NCI-H187 (cell line): ENCODE data around the gene PPP1R3F.
"Not testable (repeated sequence)": the region's sequence is repeated elsewhere in the genome, so short reads cannot be mapped to it uniquely, and the experiment has no call there.

Source experiments
- DNase-seq, 2 experiments: peaks; one replicate each; lab custom pipeline; 2025; lab: John Stamatoyannopoulos, UW

Gene PPP1R3F

GRCh38 chrX:49273181-49273727, 3.7 kb downstream of the PPP1R3F start:
- no peak for DNase-seq

- DNase-seq = no peak
Measured at GRCh38 chrX:49276207-49276606, 6.6 kb downstream of the PPP1R3F start.

GRCh38 chrX:49276671-49277534, 7.3 kb downstream of the PPP1R3F start:
- DNase-seq = no peak

DNA sequence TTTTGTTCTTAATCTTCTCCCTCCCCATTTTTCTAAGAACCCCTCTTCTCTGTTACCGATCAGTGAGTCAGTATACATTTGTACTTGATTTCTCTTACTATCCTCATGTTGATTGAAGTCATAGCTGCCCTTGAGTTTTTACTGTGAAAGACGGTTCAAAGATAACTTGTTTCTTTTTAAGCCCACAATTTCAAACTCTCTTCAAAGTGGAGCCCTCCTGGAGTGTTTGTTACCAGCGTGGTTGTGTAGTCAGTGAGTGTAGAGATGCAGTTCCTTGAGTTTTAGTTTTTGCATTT, 7.9 kb downstream of the PPP1R3F start:
- DNase-seq = no peak

- no peak for DNase-seq
Measured at GRCh38 chrX:49278081-49278480, 8.5 kb downstream of the PPP1R3F start.

GRCh38 chrX:49282647-49283011, 13.0 kb downstream of the PPP1R3F start:
- no peak for DNase-seq

GRCh38 chrX:49284212-49284611, 14.6 kb downstream of the PPP1R3F start:
- no peak for DNase-seq

DNA sequence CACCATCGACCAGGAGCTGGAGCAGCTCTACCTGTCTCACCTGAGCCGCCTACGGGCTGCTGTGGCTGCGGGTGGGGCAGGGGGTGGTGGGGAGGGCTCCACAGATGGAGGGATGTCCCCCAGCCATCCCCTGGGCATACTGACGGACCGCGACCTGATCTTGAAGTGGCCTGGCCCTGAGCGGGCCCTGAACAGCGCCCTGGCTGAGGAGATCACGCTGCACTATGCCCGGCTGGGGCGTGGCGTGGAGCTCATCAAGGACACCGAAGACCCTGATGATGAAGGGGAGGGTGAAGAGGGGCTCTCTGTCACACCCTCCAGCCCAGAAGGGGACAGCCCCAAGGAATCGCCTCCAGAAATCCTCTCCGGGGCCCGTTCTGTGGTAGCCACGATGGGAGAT, 16.5 kb downstream of the PPP1R3F start:
- DNase-seq = no peak

DNA sequence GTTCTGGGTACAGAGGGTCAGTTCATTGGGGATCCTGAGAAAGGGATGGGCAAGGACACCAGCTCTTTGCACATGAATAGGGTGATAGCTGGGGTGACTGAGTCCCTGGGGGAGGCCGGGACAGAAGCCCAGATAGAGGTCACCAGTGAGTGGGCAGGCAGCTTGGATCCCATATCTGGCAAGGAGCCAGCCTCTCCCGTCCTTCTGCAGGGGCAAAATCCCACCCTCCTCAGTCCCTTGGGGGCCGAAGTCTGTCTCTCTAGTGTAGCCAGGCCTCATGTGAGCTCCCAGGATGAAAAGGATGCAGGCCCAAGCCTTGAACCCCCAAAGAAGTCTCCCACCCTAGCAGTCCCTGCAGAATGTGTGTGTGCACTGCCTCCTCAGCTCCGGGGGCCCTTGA, 17.0 kb downstream of the PPP1R3F start:
- DNase-seq = no peak

DNA sequence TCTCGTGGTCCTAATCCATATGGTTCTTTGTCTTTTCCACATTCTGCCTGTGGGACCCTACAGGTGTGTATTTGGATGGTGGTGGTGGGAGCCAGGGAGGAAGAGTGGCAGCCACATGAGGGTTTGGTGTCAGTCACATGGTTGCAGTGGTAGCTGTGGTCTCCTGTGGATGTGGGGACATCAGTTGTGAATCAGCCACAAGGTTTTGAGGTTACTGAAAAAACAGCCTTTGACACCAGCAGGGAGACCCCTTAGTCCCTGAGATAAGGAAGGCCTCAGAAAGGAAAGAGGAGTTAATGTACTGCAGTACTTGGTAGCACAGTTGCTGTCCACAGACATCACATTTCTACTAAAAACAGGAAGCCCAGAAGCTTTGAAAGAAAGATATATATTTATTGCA, 18.1 kb downstream of the PPP1R3F start:
- no peak for DNase-seq

DNA sequence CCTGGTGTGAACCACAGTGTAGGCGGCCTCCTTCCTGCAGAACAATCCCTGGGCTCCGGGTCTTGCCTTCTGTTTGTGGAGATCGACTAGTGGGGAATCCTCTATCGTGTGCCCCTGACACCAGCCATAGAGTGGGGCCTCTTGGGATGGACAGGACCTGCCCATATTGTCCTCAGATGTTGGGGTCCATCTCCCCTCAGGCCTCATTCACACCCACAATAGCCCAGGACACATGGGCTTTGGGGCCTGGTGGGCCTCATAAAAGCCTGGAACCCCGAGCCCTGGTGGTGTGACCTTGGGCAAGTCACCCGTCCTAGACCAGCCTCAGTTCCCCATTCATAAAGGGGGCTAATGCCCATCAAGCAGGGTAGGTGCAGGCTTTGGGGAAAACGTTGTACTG, 20.6 kb downstream of the PPP1R3F start:
- DNase-seq = no peak

DNA sequence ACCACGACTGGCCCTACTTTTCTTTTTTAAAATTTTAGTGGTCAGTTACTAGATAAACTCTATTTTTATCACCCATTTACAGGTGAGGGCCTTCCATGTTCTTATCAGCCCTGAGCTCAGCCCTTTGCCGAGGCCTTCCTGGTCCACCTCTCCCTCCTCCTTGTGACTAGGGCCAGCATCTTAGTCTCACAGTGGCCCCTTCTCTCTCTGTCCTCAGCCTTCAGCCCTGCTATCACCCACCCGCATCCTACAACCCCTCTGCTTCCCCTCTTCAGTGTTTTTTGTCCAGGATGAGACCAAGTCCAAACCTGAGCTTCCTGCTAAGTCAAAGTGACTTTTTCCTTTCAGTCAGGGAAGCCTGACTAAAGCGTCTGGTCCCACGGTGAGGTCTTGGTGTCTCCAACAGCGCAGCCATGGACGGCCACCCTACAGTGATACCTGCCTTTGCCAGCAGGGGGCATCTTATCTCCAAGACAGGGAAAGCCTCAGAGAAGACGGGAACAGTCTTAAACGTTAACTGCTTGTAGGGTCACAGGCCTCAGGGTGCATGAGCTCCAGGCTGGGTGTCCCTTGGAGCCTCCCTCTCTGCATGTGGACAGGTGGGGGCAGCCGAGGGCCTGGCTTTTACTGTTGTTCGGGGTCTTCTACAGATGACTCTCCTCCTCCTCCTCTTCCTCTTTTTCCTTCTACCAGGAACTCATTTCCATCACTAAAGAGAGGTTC, 22.2 kb downstream of the PPP1R3F start:
- DNase-seq = no peak

- DNase-seq = no peak
Measured at GRCh38 chrX:49292400-49293362, 23.1 kb downstream of the PPP1R3F start.

GRCh38 chrX:49299293-49299692, 29.7 kb downstream of the PPP1R3F start:
- DNase-seq = not testable (repeated sequence)

GRCh38 chrX:49300703-49301102, 31.1 kb downstream of the PPP1R3F start:
- DNase-seq = no peak

DNA sequence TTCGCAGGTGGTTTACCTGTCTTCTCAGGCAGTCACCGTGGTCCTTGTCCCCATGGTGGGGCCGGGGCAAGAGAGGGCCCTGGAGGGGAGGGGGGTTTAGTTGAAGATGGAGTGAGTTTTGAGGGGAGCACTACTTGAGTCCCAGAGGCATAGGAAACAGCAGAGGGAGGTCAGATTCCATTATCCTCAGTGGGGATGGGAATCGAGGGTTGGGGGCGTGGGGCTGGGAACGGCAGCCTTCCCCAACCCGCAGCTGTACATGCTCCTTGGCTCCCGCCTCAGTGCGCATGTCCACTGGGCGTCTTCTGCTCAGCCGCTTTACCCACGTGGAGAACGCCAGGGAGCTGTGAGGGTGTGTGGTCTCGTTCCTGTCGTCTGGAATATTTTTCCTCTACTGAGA, 33.8 kb downstream of the PPP1R3F start, which contains the start of gene GAGE10:
Gene GAGE10 (plus strand): TSS at position 301 of the 400 bp plus-strand sequence. CDS start 1,214 bp downstream, outside the sequence.
- no peak for DNase-seq

DNA sequence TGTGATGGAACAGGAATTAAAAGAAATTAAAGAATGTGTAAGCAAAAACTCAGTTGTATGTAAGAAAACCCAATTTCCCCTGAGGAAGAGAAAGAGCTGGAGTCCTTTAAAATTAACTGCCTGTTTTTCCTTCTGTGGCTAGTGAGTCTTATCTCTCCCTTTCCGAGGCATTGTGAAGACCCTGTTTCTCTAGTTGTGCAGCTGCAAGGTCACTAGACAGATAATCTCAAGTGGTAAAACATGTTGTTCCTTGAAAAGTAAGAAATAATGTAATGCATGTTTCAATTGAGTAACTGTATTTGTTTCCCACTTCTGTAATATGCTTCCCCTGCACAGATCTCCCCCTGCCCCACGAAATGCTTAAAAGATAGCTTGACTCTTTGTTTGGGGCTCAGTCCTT, 38.2 kb downstream of the PPP1R3F start:
- DNase-seq = not testable (repeated sequence)

GRCh38 chrX:49308604-49309269, 39.1 kb downstream of the PPP1R3F start:
- no peak for DNase-seq

DNA sequence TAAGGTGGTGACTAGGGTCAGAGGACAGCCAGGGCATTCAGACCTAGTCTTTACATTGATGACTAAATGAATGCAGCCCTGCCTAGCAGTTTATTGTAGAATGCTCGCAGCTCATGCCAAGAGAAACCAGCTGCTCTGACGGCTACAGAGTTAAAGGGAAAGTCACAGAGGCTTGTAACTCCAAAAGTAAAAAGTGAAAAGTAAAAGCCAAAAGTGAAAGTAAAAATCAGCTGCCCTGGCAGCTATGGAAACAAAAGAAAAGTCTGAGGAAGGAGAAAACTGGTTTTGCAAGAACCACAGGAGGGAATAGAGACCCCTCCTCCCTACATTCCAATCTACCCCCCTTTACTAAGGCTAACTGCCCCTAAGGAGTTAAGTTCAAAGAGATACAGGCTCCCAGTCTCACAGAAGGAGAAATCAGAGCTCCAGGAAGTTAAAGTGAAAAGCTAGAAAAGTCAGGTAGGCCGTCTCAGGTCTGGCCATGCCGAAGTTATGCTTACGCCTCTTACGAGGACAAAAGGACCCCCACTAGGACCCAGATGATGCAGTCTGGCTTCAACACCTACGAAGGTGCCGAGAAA, 39.9 kb downstream of the PPP1R3F start:
- DNase-seq = no peak

DNA sequence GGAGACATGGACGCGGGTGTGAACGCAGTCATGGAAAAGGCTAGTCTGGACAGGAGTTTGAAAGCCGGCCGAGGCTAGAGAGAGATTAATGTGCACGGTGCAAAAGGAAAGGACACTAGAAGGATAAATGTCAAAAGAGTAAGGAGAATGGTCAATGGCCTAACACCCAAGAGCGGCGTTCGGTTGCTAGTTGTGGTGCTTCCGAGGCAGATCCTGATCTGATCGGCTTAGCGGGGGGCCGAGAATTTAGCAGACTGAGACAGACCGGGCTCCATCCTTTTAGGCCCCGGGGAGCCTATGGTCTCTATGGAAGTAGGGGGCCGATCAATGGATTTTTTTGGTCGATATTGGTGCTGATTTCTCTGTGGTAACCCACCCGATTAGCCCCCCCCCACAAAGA, 40.8 kb downstream of the PPP1R3F start:
- DNase-seq = no peak

- no peak for DNase-seq
Measured at GRCh38 chrX:49312176-49312575, 42.6 kb downstream of the PPP1R3F start.
